ENCODE results near the gene IFRD2. TPM values are rescaled to one million over a fixed set of nuclear protein-coding genes. Genes with fewer than 3 reads are reported as not detected.

Gene IFRD2
- total RNA-seq, 2 experiments from 2014 or later = 30.0 to 30.4 TPM

DNA sequence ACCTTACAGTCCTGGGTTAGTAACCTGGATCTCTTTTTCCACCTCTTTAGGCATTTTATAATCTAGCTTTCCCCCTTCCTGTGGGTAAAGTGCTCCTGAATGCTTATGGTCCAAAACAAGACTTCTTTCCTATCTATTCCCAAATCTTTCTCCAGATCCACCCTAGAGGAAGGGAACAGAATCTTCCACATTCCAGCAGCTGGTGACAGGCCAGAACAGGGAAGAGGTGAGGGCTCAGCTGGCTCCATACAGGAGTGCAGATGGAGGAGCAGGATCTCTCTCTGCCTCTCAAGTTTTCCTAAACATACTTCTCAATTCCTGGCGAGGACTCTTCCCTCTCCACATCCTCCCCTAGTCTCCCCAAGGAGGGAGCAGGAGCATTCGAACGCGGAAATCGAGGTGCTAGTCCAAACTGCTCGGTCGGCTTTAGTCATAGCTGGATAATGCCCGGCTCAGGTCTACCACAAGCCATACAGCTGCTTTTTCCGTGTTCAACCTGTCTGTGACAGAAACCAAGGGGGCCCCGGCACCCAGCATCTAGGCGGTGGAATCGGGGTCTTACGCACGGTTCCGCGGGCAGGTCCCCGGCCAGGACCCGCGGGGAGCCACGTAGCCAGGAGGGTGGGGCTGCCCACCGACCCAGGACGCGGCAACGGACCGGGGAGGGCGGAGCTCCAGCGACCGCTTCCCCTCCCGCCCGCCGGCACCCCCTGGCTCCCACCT is 44.4 kb upstream of the IFRD2 start:
- peaks cover 82% of the 10 kb centered on the region for H3K4me1 ChIP-seq (ENCODE audit: insufficient read depth, low read length)
- TF ChIP-seq, protein P1, sequence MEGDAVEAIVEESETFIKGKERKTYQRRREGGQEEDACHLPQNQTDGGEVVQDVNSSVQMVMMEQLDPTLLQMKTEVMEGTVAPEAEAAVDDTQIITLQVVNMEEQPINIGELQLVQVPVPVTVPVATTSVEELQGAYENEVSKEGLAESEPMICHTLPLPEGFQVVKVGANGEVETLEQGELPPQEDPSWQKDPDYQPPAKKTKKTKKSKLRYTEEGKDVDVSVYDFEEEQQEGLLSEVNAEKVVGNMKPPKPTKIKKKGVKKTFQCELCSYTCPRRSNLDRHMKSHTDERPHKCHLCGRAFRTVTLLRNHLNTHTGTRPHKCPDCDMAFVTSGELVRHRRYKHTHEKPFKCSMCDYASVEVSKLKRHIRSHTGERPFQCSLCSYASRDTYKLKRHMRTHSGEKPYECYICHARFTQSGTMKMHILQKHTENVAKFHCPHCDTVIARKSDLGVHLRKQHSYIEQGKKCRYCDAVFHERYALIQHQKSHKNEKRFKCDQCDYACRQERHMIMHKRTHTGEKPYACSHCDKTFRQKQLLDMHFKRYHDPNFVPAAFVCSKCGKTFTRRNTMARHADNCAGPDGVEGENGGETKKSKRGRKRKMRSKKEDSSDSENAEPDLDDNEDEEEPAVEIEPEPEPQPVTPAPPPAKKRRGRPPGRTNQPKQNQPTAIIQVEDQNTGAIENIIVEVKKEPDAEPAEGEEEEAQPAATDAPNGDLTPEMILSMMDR (IDR thresholded peaks at IDR 0.05) = no peak
- H3K4me1 Mint-ChIP-seq (ENCODE audit: low read depth) = peaks cover 71% of the 10 kb centered on the region
- H3K9me3 Mint-ChIP-seq = no peaks in the 10 kb centered on the region
- no peaks in the 10 kb centered on the region for H3K27me3 Mint-ChIP-seq
- peak; percentile 40 for ATAC-seq (ENCODE audit: poor library complexity)
- CTCF ChIA-PET = interaction anchor here (1.4 to 4.6 kb wide), 8 partner anchors 8 to 44 kb away, joined by 3 to 19 read pairs (median 6); partner anchors contain the start of genes HYAL3, IFRD2, NAA80 and TUSC2
- no peaks in the 10 kb centered on the region for H3K9me3 ChIP-seq (ENCODE audit: control insufficient read depth in 1 of 2, insufficient read depth in 1 of 2, low read length in 2 of 2)
- H3K36me3 Mint-ChIP-seq (ENCODE audit: low read depth) = peaks cover 35% of the 10 kb centered on the region
- DNase-seq = no peak
- H3K27me3 ChIP-seq (ENCODE audit: control insufficient read depth in 1 of 2, insufficient read depth in 2 of 2, low read length in 2 of 2) = no peaks in the 10 kb centered on the region
- H3K27ac ChIP-seq (ENCODE audit: low read depth in 1 of 2, low read length in 2 of 2) = peak overlapping the region; percentile 93 to 96
- POLR2A ChIA-PET = interaction anchor here (0.5 to 7.9 kb wide), 29 partner anchors 9 to 1316 kb away, joined by 3 to 214 read pairs (median 7); partner anchors contain the start of genes C3orf18, CACNA2D2, CYB561D2 and GNAI2
- peak overlapping the region; percentile 93 for H3K4me3 ChIP-seq (ENCODE audit: low read length)
- peaks cover 15% of the 10 kb centered on the region for H3K36me3 ChIP-seq (ENCODE audit: insufficient read depth, low read length)
- peak overlapping the region; percentile 95 for H3K27ac Mint-ChIP-seq
- intact Hi-C loops (cut with DNase I, micrococcal nuclease) = loop anchor here (1.0 to 5.0 kb wide), 5 partner anchors 8 to 99 kb away; partner anchors contain the start of genes CYB561D2 (in 1 of the 2), GNAI2 (in 1 of the 2), HYAL3 (in 1 of the 2) and NAA80 (in 1 of the 2)
- H3K4me3 Mint-ChIP-seq = peak overlapping the region; percentile 96

DNA sequence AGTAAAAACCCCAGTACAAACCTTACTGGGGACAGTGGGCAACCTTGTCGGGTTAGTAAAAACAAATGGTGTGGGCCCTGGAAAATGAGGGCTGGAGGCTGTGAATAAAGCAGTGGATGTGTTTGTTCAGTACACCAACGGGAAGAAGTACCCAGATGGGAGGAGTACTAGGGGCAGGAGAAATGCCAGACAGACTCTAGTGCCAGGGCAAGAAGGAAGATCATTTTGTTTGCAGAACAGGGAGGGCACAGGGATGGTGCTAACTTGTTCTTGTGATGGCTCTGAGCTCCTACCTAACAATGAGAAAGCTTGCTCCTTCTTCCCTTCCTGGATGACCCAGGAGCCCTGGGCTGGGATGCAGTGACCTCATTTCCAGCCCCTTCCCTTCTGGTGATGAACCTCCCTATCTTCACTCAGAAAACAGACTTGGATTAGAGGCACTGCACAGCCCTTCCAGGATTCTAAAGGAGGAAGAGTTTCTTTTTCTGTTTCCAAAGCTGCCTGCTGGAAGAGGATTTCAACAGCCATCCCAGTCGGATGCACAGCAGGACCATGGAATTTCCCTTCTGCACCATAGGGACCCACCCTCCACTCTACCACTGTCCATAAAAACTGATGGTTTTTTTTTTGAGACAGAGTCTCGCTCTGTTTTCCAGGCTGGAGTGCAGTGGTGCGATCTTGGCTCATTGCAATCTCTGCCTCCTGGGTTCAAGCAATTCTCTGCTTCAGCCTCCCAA is 42.3 kb upstream of the IFRD2 start:
- intact Hi-C loops (cut with DNase I, micrococcal nuclease) = loop anchor here (5.0 kb wide), 2 partner anchors 37 to 97 kb away; partner anchors contain the start of genes GNAI2 (in 1 of the 2), HYAL3 (in 1 of the 2) and NAA80 (in 1 of the 2)
- ATAC-seq (ENCODE audit: poor library complexity) = no peak

More for the DNA sequence above, 42.3 kb upstream of the IFRD2 start:
- Mint-ChIP-seq H3K9me3 (no peaks in the 10 kb centered on the region), H3K27me3 (no peaks in the 10 kb centered on the region), H3K4me1 (ENCODE audit: low read depth) (peaks cover 56% of the 10 kb centered on the region), H3K4me3 (peak overlapping the region; percentile 63), H3K27ac (peak overlapping the region; percentile 95), H3K36me3 (ENCODE audit: low read depth) (peaks cover 56% of the 10 kb centered on the region)
- TF ChIP-seq, protein P1 (IDR thresholded peaks at IDR 0.05) = no peak
- no peak for DNase-seq
- CTCF ChIA-PET = interaction anchor here (0.7 to 1.4 kb wide), 3 partner anchors 12 to 13 kb away, joined by 4 read pairs; no protein-coding TSS in a partner anchor
- Histone ChIP-seq H3K9me3 (ENCODE audit: control insufficient read depth in 1 of 2, insufficient read depth in 1 of 2, low read length in 2 of 2) (no peaks in the 10 kb centered on the region), H3K36me3 (ENCODE audit: insufficient read depth, low read length) (peaks cover 36% of the 10 kb centered on the region), H3K27me3 (ENCODE audit: control insufficient read depth in 1 of 2, insufficient read depth in 2 of 2, low read length in 2 of 2) (no peaks in the 10 kb centered on the region), H3K4me3 (ENCODE audit: low read length) (peak overlapping the region; percentile 3), H3K27ac (ENCODE audit: low read depth in 1 of 2, low read length in 2 of 2) (peak overlapping the region; percentile 44 to 56), H3K4me1 (ENCODE audit: insufficient read depth, low read length) (peaks cover 62% of the 10 kb centered on the region)
- POLR2A ChIA-PET = interaction anchor here (1.2 to 2.9 kb wide), 2 partner anchors 35 to 42 kb away, joined by 4 to 11 read pairs; partner anchors contain the start of genes HYAL3, IFRD2 and NAA80
